CD4-positive, alpha-beta T cell (primary cell): ENCODE data around the gene GSE1. TPM values are rescaled to one million over a fixed set of nuclear protein-coding genes. Genes with fewer than 3 reads are reported as not detected.

Experiments
- ATAC-seq: fragments of 200-7000 bp; cut with Tn5 transposase; one replicate; pipeline ENCODE4 v1.10.0; 2022; ENCODE audit warnings: mild to moderate bottlenecking; ENCODE audit not compliant: poor library complexity
- CTCF ChIA-PET: fragments of 350-600 bp; sonication (Branson Sonifier 250); formaldehyde crosslinking; loops from one replicate; lab custom pipeline; 2021; ENCODE audit warnings: antibody characterized with exemption, inconsistent platforms; lab: Charles Lee
- POLR2A ChIA-PET: fragments of 350-600 bp; sonication (Branson Sonifier 250); formaldehyde crosslinking; loops from one replicate; lab custom pipeline; 2021; ENCODE audit warnings: antibody characterized with exemption, inconsistent platforms; lab: Charles Lee
- DNase-seq, 14 experiments: peaks; one replicate each; pipeline ENCODE4 v3.0.0-alpha.2; 2013 to 2020; ENCODE audit warnings: mixed read lengths in 2 of 14
- H3K27ac ChIP-seq, 2 donors: one replicate each; pipeline versions ENCODE4 v1.5.1 to v1.7.0; 2013; ENCODE audit warnings: low read length in 2 of 2, low read depth in 1 of 2, mild to moderate bottlenecking in 1 of 2
- H3K27me3 ChIP-seq, 2 experiments: 1 replicate in 1 of 2; 2 replicates in 1 of 2; pipeline versions ENCODE4 v1.6.1 to v1.7.0; 2013; ENCODE audit warnings: low read length in 2 of 2, control low read depth in 1 of 2, mild to moderate bottlenecking in 1 of 2, moderate library complexity in 1 of 2; ENCODE audit not compliant: insufficient read depth in 2 of 2, control insufficient read depth in 1 of 2
- H3K36me3 ChIP-seq: one replicate; pipeline ENCODE4 v1.6.1; 2013; ENCODE audit warnings: low read length, control low read depth; ENCODE audit not compliant: insufficient read depth
- H3K4me1 ChIP-seq: one replicate; pipeline ENCODE4 v1.6.1; 2013; ENCODE audit warnings: low read length, control low read depth; ENCODE audit not compliant: insufficient read depth
- H3K4me3 ChIP-seq: one replicate; pipeline ENCODE4 v1.5.1; 2013; ENCODE audit warnings: mild to moderate bottlenecking, low read length, moderate library complexity
- H3K9me3 ChIP-seq, 2 experiments: 1 replicate in 1 of 2; 2 replicates in 1 of 2; pipeline versions ENCODE4 v1.6.1 to v1.7.0; 2013; ENCODE audit warnings: low read length in 2 of 2, mild to moderate bottlenecking in 2 of 2, control low read depth in 1 of 2, moderate library complexity in 1 of 2; ENCODE audit not compliant: control insufficient read depth in 1 of 2, insufficient read depth in 1 of 2
- H3K27ac Mint-ChIP-seq: one replicate; pipeline ENCODE4 v1.8.0; 2020; ENCODE audit warnings: mixed read lengths
- H3K27me3 Mint-ChIP-seq: one replicate; pipeline ENCODE4 v1.8.0; 2021; ENCODE audit warnings: mixed read lengths
- H3K36me3 Mint-ChIP-seq: one replicate; pipeline ENCODE4 v1.8.0; 2021; ENCODE audit warnings: low read depth, mixed read lengths
- H3K4me1 Mint-ChIP-seq: one replicate; pipeline ENCODE4 v1.8.0; 2021; ENCODE audit warnings: low read depth, mixed read lengths
- H3K4me3 Mint-ChIP-seq: one replicate; pipeline ENCODE4 v1.8.0; 2020; ENCODE audit warnings: mild to moderate bottlenecking, mixed read lengths
- H3K9me3 Mint-ChIP-seq: one replicate; pipeline ENCODE4 v1.8.0; 2020; ENCODE audit warnings: mixed read lengths
- CTCF ChIP-seq: fragments of 200-600 bp; IDR thresholded peaks from one replicate; pipeline ENCODE4 v1.8.0; 2022; ENCODE audit warnings: antibody characterized with exemption, mild to moderate bottlenecking
- intact Hi-C, 2 experiments: fragments of 100-400 bp; cut with DNase I in 1 of 2; cut with micrococcal nuclease in 1 of 2; formaldehyde crosslinking; loops; one replicate each; pipeline versions ENCODE4 v1.15.1 to v1.9.0; 2023 to 2025; cut with DNase I, micrococcal nuclease
- total RNA-seq, 174 experiments: library from RNA in 2 of 174; stranded (reverse) in 2 of 174; gene quantifications; one replicate each; pipeline ENCODE4 v1.2.3 and lab custom pipeline; 2021 to 2026

GSE1 gene
- total RNA-seq, 2 experiments from 2014 or later, result 11.7 to 13.7 TPM

GRCh38 chr16:85712801-85713200, 99.7 kb downstream of the GSE1 start:
- intact Hi-C loops, result no loop called here
- Mint-ChIP-seq H3K4me3 (no peak overlapping the region), H3K9me3 (peaks cover 4% of the 10 kb centered on the region), H3K36me3 (peaks cover 8% of the 10 kb centered on the region), H3K27me3 (no peaks in the 10 kb centered on the region), H3K4me1 (peaks cover 10% of the 10 kb centered on the region), H3K27ac (no peak overlapping the region)
- H3K27me3 ChIP-seq, result peaks cover 0 to 3% of the 10 kb centered on the region in 2 experiments
- H3K4me1 ChIP-seq, result peaks cover 20% of the 10 kb centered on the region
- POLR2A ChIA-PET, result no interaction called here
- no peak for TF ChIP-seq CTCF
- H3K4me3 ChIP-seq, result no peak overlapping the region
- H3K36me3 ChIP-seq, result peaks cover 2% of the 10 kb centered on the region
- CTCF ChIA-PET, result no interaction called here
- ATAC-seq (no peak), DNase-seq (no peak)
- peaks cover 7 to 11% of the 10 kb centered on the region in 2 experiments for H3K9me3 ChIP-seq
- H3K27ac ChIP-seq, result no peak overlapping the region

GRCh38 chr16:85715169-85716021, 102.3 kb downstream of the GSE1 start:
- Histone ChIP-seq H3K4me1 (peaks cover 25% of the 10 kb centered on the region), H3K4me3 (no peak overlapping the region), H3K36me3 (no peaks in the 10 kb centered on the region), H3K27me3 (peaks cover 0 to 3% of the 10 kb centered on the region in 2 experiments), H3K27ac (no peak overlapping the region), H3K9me3 (peaks cover 7 to 11% of the 10 kb centered on the region in 2 experiments)
- intact Hi-C loops, result loop anchor here (2.0 to 5.0 kb wide), 4 partner anchors 58 to 413 kb away; no protein-coding TSS in a partner anchor
- DNase-seq, result peak in 1 of 14 experiments; percentile 23
- TF ChIP-seq CTCF, result no peak
- Mint-ChIP-seq H3K27ac (no peak overlapping the region), H3K9me3 (peaks cover 4% of the 10 kb centered on the region), H3K4me1 (peaks cover 13% of the 10 kb centered on the region), H3K27me3 (no peaks in the 10 kb centered on the region), H3K36me3 (peaks cover 8% of the 10 kb centered on the region), H3K4me3 (no peak overlapping the region)
- CTCF ChIA-PET, result no interaction called here
- no peak for ATAC-seq
- POLR2A ChIA-PET, result interaction anchor here (0.6 kb wide), 1 partner anchor 220 kb away, joined by 3 read pairs; no protein-coding TSS in a partner anchor

GRCh38 chr16:85716022-85716679, 103.0 kb downstream of the GSE1 start:
- Mint-ChIP-seq H3K9me3 (peaks cover 4% of the 10 kb centered on the region), H3K36me3 (peaks cover 8% of the 10 kb centered on the region), H3K27ac (no peak overlapping the region), H3K27me3 (no peaks in the 10 kb centered on the region), H3K4me1 (peaks cover 13% of the 10 kb centered on the region), H3K4me3 (no peak overlapping the region)
- Histone ChIP-seq H3K4me1 (peaks cover 25% of the 10 kb centered on the region), H3K4me3 (no peak overlapping the region), H3K36me3 (no peaks in the 10 kb centered on the region), H3K27me3 (peaks cover 0 to 3% of the 10 kb centered on the region in 2 experiments), H3K9me3 (peaks cover 7 to 11% of the 10 kb centered on the region in 2 experiments), H3K27ac (no peak overlapping the region)
- no peak for DNase-seq
- POLR2A ChIA-PET, result interaction anchor here (0.6 kb wide), 1 partner anchor 219 kb away, joined by 3 read pairs; no protein-coding TSS in a partner anchor
- CTCF ChIA-PET, result no interaction called here
- intact Hi-C loops, result loop anchor here (2.0 to 5.0 kb wide), 4 partner anchors 59 to 414 kb away; no protein-coding TSS in a partner anchor
- no peak for ATAC-seq
- no peak for TF ChIP-seq CTCF
